H1 (cell line): Measurements from ENCODE around the gene PHF1. TPM values are rescaled to one million over a fixed set of nuclear protein-coding genes. Genes with fewer than 3 reads are reported as not detected.

Experiments
- CTCF ChIA-PET: fragments of 300-600 bp; sonication (Branson Sonifier 250); formaldehyde crosslinking; loops from one replicate; lab custom pipeline; 2021; ENCODE audit not compliant: partially characterized antibody; lab: Charles Lee
- POLR2A ChIA-PET: fragments of 300-600 bp; sonication (Branson Sonifier 250); formaldehyde crosslinking; loops from one replicate; lab custom pipeline; 2021; ENCODE audit warnings: inconsistent platforms; ENCODE audit not compliant: partially characterized antibody; lab: Charles Lee
- DNase-seq, 2 experiments: peaks; one replicate each; pipeline versions ENCODE4 v3.0.0 to v3.0.0-alpha.2; 2010 to 2022; ENCODE audit warnings: low spot score in 2 of 2, low read depth in 1 of 2, mixed read lengths in 1 of 2
- FAIRE-seq: peaks from 2 replicates; lab custom pipeline; 2011; peaks lifted over from hg19 to GRCh38; lab: Jason Lieb, UNC
- H2AFZ ChIP-seq: 2 replicates; pipeline ENCODE4 v1.8.1; 2012; ENCODE audit warnings: low read length, inconsistent platforms
- H2AK5ac ChIP-seq: 2 replicates; pipeline ENCODE4 v1.6.1; 2013; ENCODE audit warnings: low read depth, low read length
- H2BK120ac ChIP-seq: replicated peaks from 2 replicates; pipeline ENCODE3; 2013; ENCODE audit warnings: low read depth, low read length, inconsistent platforms
- H2BK12ac ChIP-seq: 2 replicates; pipeline ENCODE4 v1.6.1; 2013; ENCODE audit warnings: low read depth, low read length
- H2BK15ac ChIP-seq: 2 replicates; pipeline ENCODE4 v1.6.1; 2013; ENCODE audit warnings: low read length
- H2BK20ac ChIP-seq: 2 replicates; pipeline ENCODE4 v1.6.1; 2013; ENCODE audit warnings: low read length
- H2BK5ac ChIP-seq: 2 replicates; pipeline ENCODE4 v1.6.1; 2013; ENCODE audit warnings: low read depth, low read length
- H3K14ac ChIP-seq: 2 replicates; pipeline ENCODE4 v1.6.1; 2013; ENCODE audit warnings: inconsistent platforms; ENCODE audit not compliant: insufficient read length
- H3K18ac ChIP-seq: 2 replicates; pipeline ENCODE4 v1.6.1; 2013; ENCODE audit warnings: low read length; ENCODE audit errors: extremely low read depth
- H3K23ac ChIP-seq: 2 replicates; pipeline ENCODE4 v1.6.1; 2013; ENCODE audit warnings: inconsistent platforms; ENCODE audit not compliant: insufficient read length
- H3K23me2 ChIP-seq: 2 replicates; pipeline ENCODE4 v1.6.1; 2013; ENCODE audit warnings: low read depth, low read length
- H3K27ac ChIP-seq: 2 replicates; pipeline ENCODE4 v1.6.1; 2011; ENCODE audit warnings: low read depth, low read length, inconsistent platforms
- H3K27me3 ChIP-seq, 4 experiments: replicated peaks in 1 of 4; 1 replicate in 1 of 4; 2 replicates in 3 of 4; pipeline versions ENCODE4 v1.6.1 to v1.8.1; 2011 to 2013; ENCODE audit warnings: low read length in 3 of 4, mild to moderate bottlenecking in 3 of 4, inconsistent platforms in 2 of 4, mixed read lengths in 2 of 4, moderate library complexity in 1 of 4; ENCODE audit not compliant: control insufficient read depth in 3 of 4, insufficient read depth in 3 of 4; ENCODE audit errors: extremely low read depth in 1 of 4
- H3K36me3 ChIP-seq, 4 experiments: 2 replicates each; pipeline versions ENCODE4 v1.6.1 to v1.8.1; 2011 to 2013; ENCODE audit warnings: mild to moderate bottlenecking in 4 of 4, low read length in 3 of 4, moderate library complexity in 2 of 4, control low read depth in 1 of 4, inconsistent platforms in 1 of 4; ENCODE audit not compliant: insufficient read depth in 4 of 4, control insufficient read depth in 2 of 4
- H3K4ac ChIP-seq: replicated peaks from 2 replicates; pipeline ENCODE3; 2013; ENCODE audit warnings: low read length, low read depth, mixed read lengths, inconsistent platforms; ENCODE audit not compliant: insufficient read length
- H3K4me1 ChIP-seq, 4 experiments: replicated peaks in 1 of 4; 1 replicate in 1 of 4; 2 replicates in 3 of 4; pipeline versions ENCODE4 v1.6.1 to v1.8.1; 2011 to 2013; ENCODE audit warnings: low read length in 3 of 4, inconsistent platforms in 2 of 4, mixed read lengths in 1 of 4; ENCODE audit not compliant: insufficient read depth in 4 of 4, control insufficient read depth in 3 of 4
- H3K4me2 ChIP-seq, 2 experiments: 2 replicates each; pipeline versions ENCODE4 v1.6.1 to v1.8.1; 2011 to 2013; ENCODE audit warnings: low read depth in 2 of 2, low read length in 2 of 2, control low read depth in 1 of 2, inconsistent platforms in 1 of 2, mild to moderate bottlenecking in 1 of 2; ENCODE audit not compliant: insufficient read depth in 1 of 2
- H3K4me3 ChIP-seq, 4 experiments: fragments of 200-600, 300-600 bp in 1 of 4; sonication (generic), shearing (Covaris generic), sonication (Bioruptor Twin) in 1 of 4; 2 replicates each; pipeline versions ENCODE4 v1.5.1 to v1.8.1; 2011 to 2016; ENCODE audit warnings: low read length in 4 of 4, low read depth in 3 of 4, control low read depth in 2 of 4, inconsistent platforms in 2 of 4, mild to moderate bottlenecking in 2 of 4, mixed read lengths in 1 of 4, moderate library complexity in 1 of 4; ENCODE audit not compliant: insufficient read depth in 2 of 4; ENCODE audit errors: extremely low read depth in 1 of 4
- H3K56ac ChIP-seq: replicated peaks from 2 replicates; pipeline ENCODE3; 2013; ENCODE audit warnings: low read depth, mild to moderate bottlenecking, mixed read lengths, low read length, inconsistent platforms; ENCODE audit not compliant: insufficient read length
- H3K79me1 ChIP-seq: 2 replicates; pipeline ENCODE4 v1.6.1; 2013; ENCODE audit warnings: low read depth, low read length, control low read depth
- H3K79me2 ChIP-seq, 2 experiments: 2 replicates each; pipeline versions ENCODE4 v1.6.1 to v1.8.1; 2012 to 2013; ENCODE audit warnings: low read length in 2 of 2, mild to moderate bottlenecking in 2 of 2, inconsistent platforms in 1 of 2; ENCODE audit not compliant: insufficient read depth in 2 of 2, control insufficient read depth in 1 of 2
- H3K9ac ChIP-seq, 4 experiments: replicated peaks in 1 of 4; 1 replicate in 1 of 4; 2 replicates in 3 of 4; pipeline versions ENCODE4 v1.6.1 to v1.8.1; 2011 to 2013; ENCODE audit warnings: low read depth in 3 of 4, low read length in 3 of 4, control low read depth in 2 of 4, mild to moderate bottlenecking in 2 of 4, moderate library complexity in 2 of 4, inconsistent platforms in 1 of 4; ENCODE audit errors: extremely low read depth in 1 of 4
- H3K9me3 ChIP-seq, 2 experiments: 2 replicates each; pipeline versions ENCODE4 v1.6.1 to v1.8.1; 2012 to 2013; ENCODE audit warnings: mild to moderate bottlenecking in 2 of 2, moderate library complexity in 2 of 2, control low read depth in 1 of 2, inconsistent platforms in 1 of 2, low read depth in 1 of 2, low read length in 1 of 2, mixed read lengths in 1 of 2; ENCODE audit not compliant: insufficient read depth in 2 of 2
- H4K20me1 ChIP-seq, 2 experiments: replicated peaks in 1 of 2; 2 replicates each; pipeline versions ENCODE3 to v1.8.1; 2011 to 2013; ENCODE audit warnings: inconsistent platforms in 2 of 2, low read length in 2 of 2, mild to moderate bottlenecking in 1 of 2; ENCODE audit not compliant: insufficient read depth in 2 of 2, control insufficient read depth in 1 of 2
- H4K5ac ChIP-seq: 2 replicates; pipeline ENCODE4 v1.6.1; 2013; ENCODE audit warnings: low read length, low read depth, mixed read lengths, inconsistent platforms; ENCODE audit not compliant: insufficient read length
- H4K8ac ChIP-seq: 2 replicates; pipeline ENCODE4 v1.8.0; 2013; ENCODE audit warnings: mild to moderate bottlenecking, moderate library complexity, low read length, inconsistent platforms; ENCODE audit not compliant: insufficient read depth; ENCODE audit errors: extremely low read depth
- H4K91ac ChIP-seq: replicated peaks from 2 replicates; pipeline ENCODE3; 2013; ENCODE audit warnings: low read length, mixed read lengths, inconsistent platforms; ENCODE audit not compliant: insufficient read length
- CHD2 ChIP-seq: IDR thresholded peaks from 2 replicates; pipeline ENCODE4 v1.6.1; 2012; ENCODE audit warnings: low read length, improper control_type of control experiment
- EGR1 ChIP-seq: IDR thresholded peaks from 2 replicates; pipeline ENCODE4 v1.6.1; 2011; ENCODE audit warnings: low read depth, low read length, borderline replicate concordance
- RAD21 ChIP-seq, 2 experiments: IDR thresholded peaks in 1 of 2; conservative IDR thresholded peaks in 1 of 2; 2 replicates each; pipeline ENCODE4 v1.6.1; 2011; ENCODE audit warnings: low read depth in 2 of 2, low read length in 2 of 2, improper control_type of control experiment in 1 of 2, inconsistent platforms in 1 of 2, mild to moderate bottlenecking in 1 of 2, moderate library complexity in 1 of 2
- SIN3A ChIP-seq, 2 experiments: IDR thresholded peaks in 1 of 2; conservative IDR thresholded peaks in 1 of 2; 2 replicates each; pipeline ENCODE4 v1.6.1; 2011 to 2012; ENCODE audit warnings: low read length in 2 of 2, improper control_type of control experiment in 1 of 2, low read depth in 1 of 2, mild to moderate bottlenecking in 1 of 2
- SIX5 ChIP-seq: IDR thresholded peaks from 2 replicates; pipeline ENCODE4 v1.6.1; 2011; ENCODE audit warnings: mild to moderate bottlenecking, low read depth, low read length
- TBP ChIP-seq: IDR thresholded peaks from 2 replicates; pipeline ENCODE4 v1.6.1; 2011; ENCODE audit warnings: low read depth, low read length, improper control_type of control experiment
- WGBS, 2 experiments: shearing (Covaris generic) in 1 of 2; methylation state at CpG; one replicate each; pipeline versions ENCODE4 v1.1.6 to v1.1.7; 2013 to 2015; ENCODE audit warnings: low lambda C conversion rate in 2 of 2, mixed read lengths in 2 of 2, inconsistent platforms in 1 of 2, low coverage in 1 of 2, missing lambda C conversion rate in 1 of 2; ENCODE audit not compliant: insufficient replicate concordance in 2 of 2, insufficient coverage in 1 of 2, insufficient read length in 1 of 2; ENCODE audit errors: extremely low coverage in 1 of 2, missing lambda C conversion rate in 1 of 2; 5-methylcytosine and 5-hydroxymethylcytosine counted together
- polyA plus RNA-seq, 7 experiments: library from polyadenylated mRNA; depleted of rRNA in 3 of 7; stranded (reverse) in 5 of 7; unstranded in 2 of 7; fragments of >200 nt in 5 of 7; fragments of 200-250 nt in 2 of 7; gene quantifications; 1 replicate in 5 of 7; 2 replicates in 1 of 7; 4 replicates in 1 of 7; pipeline versions ENCODE4 v1.2.1 to v1.2.3, GENCODE V29; 2011 to 2013; ENCODE audit warnings: missing spikeins in 2 of 7, mixed read lengths in 2 of 7
- total RNA-seq: library from RNA; stranded (reverse); fragmentation: NEBNext Ultra II Directional; extraction: Animal tissue kit (Norgen Biotek cat#: 25700); gene quantifications from 2 replicates; pipeline ENCODE4 v1.2.1, GENCODE V29; 2021

PHF1 gene
- total and polyA plus RNA-seq, 2 of the 8 experiments (the other 6 are each of a cell fraction or from before 2014, with no cell fraction given): 47.3 to 78.6 TPM

DNA sequence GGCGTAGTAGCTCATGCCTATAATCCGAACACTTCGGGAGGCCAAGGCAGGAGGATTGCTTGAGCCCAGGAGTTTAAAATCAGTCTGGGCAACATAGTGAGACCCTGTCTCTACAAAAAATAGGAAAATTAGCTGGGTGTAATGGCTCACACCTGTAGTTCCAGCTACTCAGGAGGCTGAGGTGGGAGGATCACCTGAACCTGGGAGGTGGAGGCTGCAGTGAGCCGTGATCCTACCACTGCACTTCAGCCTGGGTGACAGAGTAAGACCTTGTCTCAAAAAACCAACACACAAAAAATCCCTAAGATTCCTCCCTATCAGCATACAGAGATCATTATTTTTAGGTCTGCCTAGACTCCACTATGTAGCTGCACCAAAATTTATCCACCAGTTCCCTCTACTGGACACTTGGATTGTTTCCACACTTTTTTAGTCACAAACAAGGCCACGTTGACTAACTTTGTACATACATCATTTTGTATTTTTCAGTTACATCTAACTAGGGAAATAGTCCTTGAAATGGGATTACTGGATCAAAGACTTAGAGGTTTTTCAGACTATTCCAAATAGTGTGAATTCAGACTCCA, 3.6 kb upstream of the PHF1 start:
- DNase-seq (no peak), FAIRE-seq (no peak)
- H3K27me3 ChIP-seq: no peaks in the 10 kb centered on the region
- H2BK12ac ChIP-seq: no peak overlapping the region
- CTCF ChIA-PET: interaction anchor here (0.7 to 1.5 kb wide), 5 partner anchors 12 to 117 kb away, joined by 3 to 5 read pairs (median 3); no protein-coding TSS in a partner anchor
- no peak overlapping the region for H3K4ac ChIP-seq
- H3K14ac ChIP-seq: no peak overlapping the region
- H2AFZ ChIP-seq: no peak overlapping the region
- H3K4me3 ChIP-seq: no peak overlapping the region
- H4K20me1 ChIP-seq: peaks cover 0 to 13% of the 10 kb centered on the region in 2 experiments
- no peaks in the 10 kb centered on the region for H3K9me3 ChIP-seq
- H3K27ac ChIP-seq: no peak overlapping the region
- H4K5ac ChIP-seq: no peak overlapping the region
- no peak overlapping the region for H4K91ac ChIP-seq
- H3K23ac ChIP-seq: no peak overlapping the region
- WGBS, 2 experiments: 84% methylated on average over 5 of the region's 5 CpGs; no CpG with 5 or more reads in 1 of the 2 experiments
- H2BK15ac ChIP-seq: no peak overlapping the region
- no peak overlapping the region for H3K56ac ChIP-seq
- no peak overlapping the region for H4K8ac ChIP-seq
- H3K79me2 ChIP-seq: peaks cover 0 to 5% of the 10 kb centered on the region in 2 experiments; a peak in 1 of 4 replicates
- H3K79me1 ChIP-seq: 0 out of 2 replicates have a peak, but pooled peaks cover 2% of the 10 kb centered on the region
- no peak overlapping the region for H3K4me2 ChIP-seq
- no peak overlapping the region for H2BK20ac ChIP-seq
- POLR2A ChIA-PET: interaction anchor here (1.0 to 1.3 kb wide), 2 partner anchors 19 to 108 kb away, joined by 3 to 4 read pairs; no protein-coding TSS in a partner anchor
- peaks cover 5% of the 10 kb centered on the region; the same call in 1 of the 2 replicates for H3K23me2 ChIP-seq
- H2AK5ac ChIP-seq: no peak overlapping the region
- H3K4me1 ChIP-seq: peaks cover 0 to 3% (median under 1%) of the 10 kb centered on the region in 4 experiments; a peak in 2 of 7 replicates
- H3K18ac ChIP-seq: no peak overlapping the region
- no peak overlapping the region for H3K9ac ChIP-seq
- no peak for TF ChIP-seq SIX5
- no peak for TF ChIP-seq CHD2
- TF ChIP-seq EGR1: no peak
- peak in 1 of 2 experiments; percentile 12; a peak in 1 of 4 replicates for TF ChIP-seq RAD21 (IDR thresholded peaks at IDR 0.05 in 1 of 2, conservative IDR thresholded peaks at IDR 0.05 in 1 of 2; ENCODE audit: low read depth in 2 of 2, low read length in 2 of 2)
- TF ChIP-seq TBP: no peak
- no peak for TF ChIP-seq SIN3A (conservative IDR thresholded peaks at IDR 0.05 in 1 of 2, IDR thresholded peaks at IDR 0.05 in 1 of 2; ENCODE audit: low read depth in 1 of 2, low read length in 2 of 2)
- no peak overlapping the region for H2BK5ac ChIP-seq
- peaks cover 30 to 47% (median 42%) of the 10 kb centered on the region in 4 experiments for H3K36me3 ChIP-seq
- H2BK120ac ChIP-seq: no peak overlapping the region
